Stromal cell of bone marrow (primary cell): Measurements from ENCODE around the gene ARHGAP42.

ENCODE experiments used
- DNase-seq: peaks from one replicate; pipeline ENCODE4 v3.0.0-alpha.2; 2012; ENCODE audit warnings: low read depth

The ARHGAP42 gene

GRCh38 chr11:100801225-100801999, 114.3 kb downstream of the ARHGAP42 start:
- DNase-seq: no peak

- DNase-seq: peak; percentile 36
These were observed 118.6 kb downstream of the ARHGAP42 start for GRCh38 chr11:100805506-100806199.

DNA sequence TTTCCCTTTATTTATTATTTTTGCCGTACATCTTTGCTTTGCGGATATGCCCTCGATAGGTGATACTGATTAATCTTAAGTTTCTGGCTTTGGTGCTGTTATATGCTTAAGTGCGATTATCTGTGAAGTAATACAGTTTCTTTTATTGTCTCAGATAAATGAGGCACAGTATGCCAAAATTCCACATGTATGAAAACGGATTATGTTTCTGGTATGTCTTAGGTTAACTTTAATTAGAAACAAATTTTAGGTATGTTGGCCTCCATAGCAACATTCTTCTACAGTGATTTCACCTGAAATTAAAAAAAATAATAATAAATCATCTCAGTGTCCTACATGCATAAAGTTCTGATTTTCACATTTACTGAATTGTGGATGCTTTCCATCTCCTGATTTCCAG, 119.2 kb downstream of the ARHGAP42 start:
- no peak for DNase-seq

- DNase-seq: peak; percentile 26
These were observed 121.9 kb downstream of the ARHGAP42 start for GRCh38 chr11:100808904-100809491.

DNA sequence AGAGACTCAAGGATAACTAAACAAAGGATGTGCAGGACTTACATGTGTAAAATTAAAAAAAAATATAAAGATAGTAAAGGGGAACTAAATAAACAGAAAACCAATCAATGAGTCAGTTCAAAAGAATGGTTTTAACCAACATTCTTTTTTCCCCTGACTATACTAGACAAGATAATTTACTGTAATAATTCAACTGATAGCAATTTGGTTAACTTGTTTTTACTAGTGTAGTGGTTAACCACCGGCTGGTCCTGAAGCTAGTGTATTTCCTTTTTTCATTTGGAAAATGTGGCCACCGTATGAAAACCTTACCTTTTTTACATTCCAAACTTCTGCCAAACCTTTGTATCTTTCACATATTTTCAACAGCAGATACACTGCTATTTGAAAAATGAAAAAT, 123.1 kb downstream of the ARHGAP42 start:
- DNase-seq: no peak

GRCh38 chr11:100810666-100811065, 123.6 kb downstream of the ARHGAP42 start:
- no peak for DNase-seq

GRCh38 chr11:100812517-100812916, 125.4 kb downstream of the ARHGAP42 start:
- no peak for DNase-seq

- DNase-seq: no peak
These were observed 128.8 kb downstream of the ARHGAP42 start for GRCh38 chr11:100815787-100816330.

GRCh38 chr11:100816823-100817222, 129.7 kb downstream of the ARHGAP42 start:
- no peak for DNase-seq

- no peak for DNase-seq
These were observed 130.5 kb downstream of the ARHGAP42 start for GRCh38 chr11:100817620-100818019.

- DNase-seq: no peak
These were observed 133.5 kb downstream of the ARHGAP42 start for GRCh38 chr11:100820621-100821020.

DNA sequence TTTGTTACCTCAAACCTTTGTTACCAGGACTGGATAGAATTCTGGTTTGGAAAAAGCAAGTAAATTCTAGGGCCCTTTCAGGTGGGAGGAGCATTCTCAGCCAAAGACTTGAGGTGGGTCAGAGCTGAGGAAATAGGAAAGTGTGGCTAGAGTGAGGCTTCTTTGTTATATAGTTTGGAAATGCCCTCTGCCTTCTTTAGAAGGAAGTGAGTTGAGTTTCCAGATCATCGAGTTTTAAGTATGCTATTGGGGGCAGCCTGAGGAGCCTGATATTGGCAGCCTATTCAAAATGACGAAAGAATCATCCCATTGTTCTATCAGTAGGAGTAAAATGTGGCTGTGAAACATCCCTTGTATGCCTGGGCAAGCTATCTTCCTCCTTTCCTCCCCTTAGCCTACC, 134.1 kb downstream of the ARHGAP42 start:
- no peak for DNase-seq

DNA sequence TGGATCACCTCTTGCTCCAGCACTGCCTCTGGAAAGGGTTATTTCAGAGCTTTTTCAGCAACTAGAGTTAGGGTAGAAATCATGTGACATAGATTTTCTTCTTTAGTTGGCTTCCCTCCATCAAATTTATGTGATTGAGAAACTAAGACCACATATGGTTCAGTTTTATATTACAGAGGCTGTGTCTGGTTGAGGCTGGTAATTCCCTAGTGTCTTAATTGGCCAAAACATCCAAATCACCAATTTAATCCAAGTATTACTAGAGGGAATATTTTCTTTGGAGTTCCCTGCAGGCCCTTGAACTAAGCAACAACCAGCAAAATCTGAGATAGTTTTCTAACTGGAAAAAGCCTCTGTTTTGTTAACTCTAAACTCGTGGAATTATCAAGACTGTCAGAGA, 136.3 kb downstream of the ARHGAP42 start:
- peak; percentile 85 for DNase-seq

DNA sequence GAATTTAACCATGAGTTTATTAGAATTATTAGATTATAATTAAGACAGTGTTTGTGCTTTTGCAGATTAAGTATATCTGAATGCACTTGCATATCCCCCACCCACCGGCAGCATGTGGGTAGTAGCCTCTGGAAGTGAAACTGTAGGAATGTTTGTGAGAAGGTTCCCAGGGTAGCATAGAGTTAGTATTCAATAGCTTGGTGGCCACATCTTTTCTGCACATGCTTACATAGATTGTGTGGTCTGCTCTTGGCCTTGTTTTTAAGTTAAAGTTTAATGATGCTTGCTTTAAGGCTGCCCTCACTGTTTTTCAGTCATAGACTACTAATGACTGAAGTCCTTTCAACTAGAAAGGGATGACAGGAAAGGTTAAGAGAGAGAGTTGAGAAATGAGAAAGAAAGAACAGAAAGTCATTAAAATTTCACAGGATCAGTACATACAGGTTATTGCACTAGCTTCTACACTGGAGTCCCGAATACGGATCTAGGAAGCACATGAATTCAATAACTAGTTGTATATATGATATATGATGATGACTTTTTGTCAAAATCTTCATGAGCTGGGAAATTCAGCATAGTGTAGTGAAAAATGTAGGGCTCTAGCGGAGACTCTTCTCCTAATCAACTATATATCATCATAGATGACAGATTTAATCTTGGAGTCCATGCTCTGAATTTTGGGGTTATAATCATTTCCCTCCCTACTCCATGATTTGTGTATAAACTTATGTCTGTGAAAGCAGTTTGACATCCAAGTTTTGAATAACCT, 137.1 kb downstream of the ARHGAP42 start:
- DNase-seq: no peak

GRCh38 chr11:100825626-100826025, 138.5 kb downstream of the ARHGAP42 start:
- DNase-seq: no peak

- DNase-seq: no peak
These were observed 141.0 kb downstream of the ARHGAP42 start for GRCh38 chr11:100827934-100828661.

GRCh38 chr11:100830274-100830673, 143.2 kb downstream of the ARHGAP42 start:
- no peak for DNase-seq

GRCh38 chr11:100830978-100831732, 144.1 kb downstream of the ARHGAP42 start:
- no peak for DNase-seq

- DNase-seq: no peak
These were observed 144.9 kb downstream of the ARHGAP42 start for GRCh38 chr11:100831929-100832494.

DNA sequence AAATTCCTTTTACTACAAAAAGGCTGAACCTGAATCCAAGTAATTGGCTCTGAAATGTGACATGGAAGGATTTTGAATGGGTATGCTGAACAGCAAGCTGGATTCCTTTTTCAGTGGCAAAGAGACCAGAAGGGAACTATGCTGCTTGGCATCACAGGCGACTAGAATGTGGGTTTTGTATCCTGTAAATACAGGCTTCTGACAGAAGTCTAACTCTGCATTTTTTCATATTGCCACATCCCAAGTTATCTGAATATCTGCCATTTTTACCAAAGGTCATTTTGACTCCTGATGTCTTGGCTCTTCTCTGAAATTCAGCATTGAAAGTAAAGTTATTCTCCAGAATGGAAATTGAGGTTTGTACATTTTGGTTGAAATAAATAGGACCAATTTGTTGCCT, 145.7 kb downstream of the ARHGAP42 start:
- DNase-seq: no peak
